ENCODE measurements around the gene APOBEC3A.

APOBEC3A gene

GRCh38 chr22:38963872-38964271 is 6.5 kb downstream of the APOBEC3A start:
- H3K27me3 ChIP-seq (ENCODE audit: insufficient read depth, low read length): no peaks in the 10 kb centered on the region
- H3K4me1 ChIP-seq (ENCODE audit: insufficient read depth, low read length): peaks cover 6% of the 10 kb centered on the region; the same call in 1 of the 2 replicates
- no peak overlapping the region for H3K4me3 ChIP-seq (ENCODE audit: low read length)
- no peak overlapping the region for H3K27ac ChIP-seq (ENCODE audit: low read length)
- no peak overlapping the region for H3K9ac ChIP-seq (ENCODE audit: low read depth, low read length)
- no peaks in the 10 kb centered on the region for H3K9me3 ChIP-seq (ENCODE audit: insufficient read depth, low read depth, low read length)
- H3K36me3 ChIP-seq (ENCODE audit: insufficient read depth, low read depth, low read length): no peaks in the 10 kb centered on the region

GRCh38 chr22:38964306-38964705 is 6.9 kb downstream of the APOBEC3A start:
- no peak overlapping the region for H3K9ac ChIP-seq (ENCODE audit: low read depth, low read length)
- H3K9me3 ChIP-seq (ENCODE audit: insufficient read depth, low read depth, low read length): no peaks in the 10 kb centered on the region
- peaks cover 6% of the 10 kb centered on the region; the same call in 1 of the 2 replicates for H3K4me1 ChIP-seq (ENCODE audit: insufficient read depth, low read length)
- H3K4me3 ChIP-seq (ENCODE audit: low read length): no peak overlapping the region
- no peak overlapping the region for H3K27ac ChIP-seq (ENCODE audit: low read length)
- no peaks in the 10 kb centered on the region for H3K27me3 ChIP-seq (ENCODE audit: insufficient read depth, low read length)
- H3K36me3 ChIP-seq (ENCODE audit: insufficient read depth, low read depth, low read length): no peaks in the 10 kb centered on the region

- Histone ChIP-seq H3K9me3 (ENCODE audit: insufficient read depth, low read depth, low read length) (no peaks in the 10 kb centered on the region), H3K9ac (ENCODE audit: low read depth, low read length) (no peak overlapping the region)
Measured at GRCh38 chr22:38964989-38965388, 7.6 kb downstream of the APOBEC3A start.

GRCh38 chr22:38965614-38966379 is 8.4 kb downstream of the APOBEC3A start:
- H3K9ac ChIP-seq (ENCODE audit: low read depth, low read length): no peak overlapping the region
- no peaks in the 10 kb centered on the region for H3K36me3 ChIP-seq (ENCODE audit: insufficient read depth, low read depth, low read length)
- no peak overlapping the region for H3K27ac ChIP-seq (ENCODE audit: low read length)
- peaks cover 6% of the 10 kb centered on the region; the same call in 1 of the 2 replicates for H3K4me1 ChIP-seq (ENCODE audit: insufficient read depth, low read length)
- no peaks in the 10 kb centered on the region for H3K9me3 ChIP-seq (ENCODE audit: insufficient read depth, low read depth, low read length)
- H3K4me3 ChIP-seq (ENCODE audit: low read length): no peak overlapping the region
- H3K27me3 ChIP-seq (ENCODE audit: insufficient read depth, low read length): no peaks in the 10 kb centered on the region

More at GRCh38 chr22:38964989-38965388, 7.6 kb downstream of the APOBEC3A start:
- H3K36me3 ChIP-seq (ENCODE audit: insufficient read depth, low read depth, low read length): no peaks in the 10 kb centered on the region
- no peaks in the 10 kb centered on the region for H3K27me3 ChIP-seq (ENCODE audit: insufficient read depth, low read length)
- H3K4me1 ChIP-seq (ENCODE audit: insufficient read depth, low read length): peaks cover 6% of the 10 kb centered on the region; the same call in 1 of the 2 replicates
- H3K4me3 ChIP-seq (ENCODE audit: low read length): no peak overlapping the region
- H3K27ac ChIP-seq (ENCODE audit: low read length): no peak overlapping the region

GRCh38 chr22:38966380-38966702 is 8.9 kb downstream of the APOBEC3A start:
- Histone ChIP-seq H3K9ac (ENCODE audit: low read depth, low read length) (no peak overlapping the region), H3K9me3 (ENCODE audit: insufficient read depth, low read depth, low read length) (no peaks in the 10 kb centered on the region), H3K27me3 (ENCODE audit: insufficient read depth, low read length) (no peaks in the 10 kb centered on the region), H3K36me3 (ENCODE audit: insufficient read depth, low read depth, low read length) (no peaks in the 10 kb centered on the region), H3K27ac (ENCODE audit: low read length) (no peak overlapping the region), H3K4me1 (ENCODE audit: insufficient read depth, low read length) (peaks cover 6% of the 10 kb centered on the region; the same call in 1 of the 2 replicates), H3K4me3 (ENCODE audit: low read length) (no peak overlapping the region)

- Histone ChIP-seq H3K9ac (ENCODE audit: low read depth, low read length) (no peak overlapping the region), H3K36me3 (ENCODE audit: insufficient read depth, low read depth, low read length) (no peaks in the 10 kb centered on the region)
Measured at GRCh38 chr22:38966942-38967341, 9.5 kb downstream of the APOBEC3A start.

GRCh38 chr22:38967451-38968450 is 10.3 kb downstream of the APOBEC3A start:
- Histone ChIP-seq H3K4me1 (ENCODE audit: insufficient read depth, low read length) (peaks cover 6% of the 10 kb centered on the region; the same call in 1 of the 2 replicates), H3K27ac (ENCODE audit: low read length) (no peak overlapping the region), H3K9ac (ENCODE audit: low read depth, low read length) (no peak overlapping the region)

More at GRCh38 chr22:38966942-38967341, 9.5 kb downstream of the APOBEC3A start:
- Histone ChIP-seq H3K9me3 (ENCODE audit: insufficient read depth, low read depth, low read length) (no peaks in the 10 kb centered on the region), H3K4me3 (ENCODE audit: low read length) (no peak overlapping the region), H3K27ac (ENCODE audit: low read length) (no peak overlapping the region), H3K4me1 (ENCODE audit: insufficient read depth, low read length) (peaks cover 6% of the 10 kb centered on the region; the same call in 1 of the 2 replicates), H3K27me3 (ENCODE audit: insufficient read depth, low read length) (no peaks in the 10 kb centered on the region)

GRCh38 chr22:38968801-38969200 is 11.4 kb downstream of the APOBEC3A start:
- Histone ChIP-seq H3K9ac (ENCODE audit: low read depth, low read length) (no peak overlapping the region), H3K27ac (ENCODE audit: low read length) (no peak overlapping the region), H3K9me3 (ENCODE audit: insufficient read depth, low read depth, low read length) (no peaks in the 10 kb centered on the region), H3K4me3 (ENCODE audit: low read length) (no peak overlapping the region), H3K36me3 (ENCODE audit: insufficient read depth, low read depth, low read length) (no peaks in the 10 kb centered on the region), H3K27me3 (ENCODE audit: insufficient read depth, low read length) (no peaks in the 10 kb centered on the region), H3K4me1 (ENCODE audit: insufficient read depth, low read length) (peaks cover 6% of the 10 kb centered on the region; the same call in 1 of the 2 replicates)

More at GRCh38 chr22:38967451-38968450, 10.3 kb downstream of the APOBEC3A start:
- Histone ChIP-seq H3K9me3 (ENCODE audit: insufficient read depth, low read depth, low read length) (no peaks in the 10 kb centered on the region), H3K36me3 (ENCODE audit: insufficient read depth, low read depth, low read length) (no peaks in the 10 kb centered on the region), H3K4me3 (ENCODE audit: low read length) (no peak overlapping the region), H3K27me3 (ENCODE audit: insufficient read depth, low read length) (no peaks in the 10 kb centered on the region)

GRCh38 chr22:38970551-38970950 is 13.1 kb downstream of the APOBEC3A start:
- H3K9me3 ChIP-seq (ENCODE audit: insufficient read depth, low read depth, low read length): no peaks in the 10 kb centered on the region
- H3K9ac ChIP-seq (ENCODE audit: low read depth, low read length): no peak overlapping the region
- peaks cover 6% of the 10 kb centered on the region; the same call in 1 of the 2 replicates for H3K4me1 ChIP-seq (ENCODE audit: insufficient read depth, low read length)
- H3K4me3 ChIP-seq (ENCODE audit: low read length): no peak overlapping the region
- H3K27ac ChIP-seq (ENCODE audit: low read length): no peak overlapping the region
- H3K27me3 ChIP-seq (ENCODE audit: insufficient read depth, low read length): no peaks in the 10 kb centered on the region
- H3K36me3 ChIP-seq (ENCODE audit: insufficient read depth, low read depth, low read length): no peaks in the 10 kb centered on the region

GRCh38 chr22:38971202-38971601 is 13.8 kb downstream of the APOBEC3A start:
- Histone ChIP-seq H3K9ac (ENCODE audit: low read depth, low read length) (no peak overlapping the region), H3K4me3 (ENCODE audit: low read length) (no peak overlapping the region), H3K36me3 (ENCODE audit: insufficient read depth, low read depth, low read length) (no peaks in the 10 kb centered on the region), H3K27me3 (ENCODE audit: insufficient read depth, low read length) (no peaks in the 10 kb centered on the region), H3K4me1 (ENCODE audit: insufficient read depth, low read length) (peaks cover under 1% of the 10 kb centered on the region; the same call in 1 of the 2 replicates), H3K9me3 (ENCODE audit: insufficient read depth, low read depth, low read length) (peaks cover 6% of the 10 kb centered on the region), H3K27ac (ENCODE audit: low read length) (no peak overlapping the region)

- no peaks in the 10 kb centered on the region for H3K27me3 ChIP-seq (ENCODE audit: insufficient read depth, low read length)
- no peaks in the 10 kb centered on the region for H3K36me3 ChIP-seq (ENCODE audit: insufficient read depth, low read depth, low read length)
- no peak overlapping the region for H3K4me3 ChIP-seq (ENCODE audit: low read length)
- no peak overlapping the region for H3K9ac ChIP-seq (ENCODE audit: low read depth, low read length)
- no peaks in the 10 kb centered on the region for H3K4me1 ChIP-seq (ENCODE audit: insufficient read depth, low read length)
- H3K9me3 ChIP-seq (ENCODE audit: insufficient read depth, low read depth, low read length): peaks cover 11% of the 10 kb centered on the region
- H3K27ac ChIP-seq (ENCODE audit: low read length): no peak overlapping the region
Measured at GRCh38 chr22:38971791-38972190, 14.4 kb downstream of the APOBEC3A start.
